ENCODE results near the gene XAGE2.

GRCh38 chrX:52368368-52369055, at the start of gene XAGE2:
- no peak for TF ChIP-seq CTCF (conservative IDR thresholded peaks at IDR 0.05; ENCODE audit: low read depth in 2 of 2)
- TF ChIP-seq CREB1 (CRISPR knock-in tag; IDR thresholded peaks at IDR 0.05; ENCODE audit: low read depth), result no peak
- no peak for TF ChIP-seq POLR2AphosphoS5 (IDR thresholded peaks at IDR 0.05; ENCODE audit: low read depth)
- no peak for TF ChIP-seq STAT1 (IDR thresholded peaks at IDR 0.05; ENCODE audit: unreplicated experiment)
- TF ChIP-seq REST (IDR thresholded peaks at IDR 0.05; ENCODE audit: unreplicated experiment), result no peak
- TF ChIP-seq NANOG (IDR thresholded peaks at IDR 0.05; ENCODE audit: borderline replicate concordance), result no peak
- TF ChIP-seq EZH2 (IDR thresholded peaks at IDR 0.05; ENCODE audit: low read depth, unreplicated experiment), result no peak
- no peak for TF ChIP-seq EZH2phosphoT487 (IDR thresholded peaks at IDR 0.05; ENCODE audit: unreplicated experiment)
